Activated CD8-positive, alpha-beta T cell treated with anti-CD3 and anti-CD28 coated beads for 36 hours (primary cell): ENCODE measurements around the gene CIDEB. TPM values are rescaled to one million over a fixed set of nuclear protein-coding genes. Genes with fewer than 3 reads are reported as not detected.

Experiments used
- ATAC-seq: fragments of 200-7000 bp; cut with Tn5 transposase; one replicate; pipeline ENCODE4 v1.10.0; 2021; ENCODE audit warnings: mild to moderate bottlenecking, moderate library complexity
- CTCF ChIA-PET: fragments of 350-600 bp; sonication (Branson Sonifier 250); formaldehyde crosslinking; loops from one replicate; lab custom pipeline; 2021; ENCODE audit warnings: antibody characterized with exemption; lab: Charles Lee
- POLR2A ChIA-PET: fragments of 350-600 bp; sonication (Branson Sonifier 250); formaldehyde crosslinking; loops from one replicate; lab custom pipeline; 2021; ENCODE audit warnings: antibody characterized with exemption; lab: Charles Lee
- DNase-seq: peaks from one replicate; pipeline ENCODE4 v3.0.0-alpha.2; 2020
- H3K27ac Mint-ChIP-seq: one replicate; pipeline ENCODE4 v1.8.0; 2021; ENCODE audit warnings: mild to moderate bottlenecking, mixed read lengths
- H3K27me3 Mint-ChIP-seq: one replicate; pipeline ENCODE4 v1.8.0; 2021; ENCODE audit warnings: mixed read lengths
- H3K36me3 Mint-ChIP-seq: one replicate; pipeline ENCODE4 v1.8.0; 2021; ENCODE audit warnings: low read depth, mixed read lengths
- H3K4me1 Mint-ChIP-seq: one replicate; pipeline ENCODE4 v1.8.0; 2021; ENCODE audit warnings: low read depth, mixed read lengths
- H3K4me3 Mint-ChIP-seq: one replicate; pipeline ENCODE4 v1.8.0; 2021; ENCODE audit warnings: mild to moderate bottlenecking, moderate library complexity, mixed read lengths
- H3K9me3 Mint-ChIP-seq: one replicate; pipeline ENCODE4 v1.8.0; 2021; ENCODE audit warnings: mixed read lengths
- CTCF ChIP-seq: fragments of 200-600 bp; IDR thresholded peaks from one replicate; pipeline ENCODE4 v1.8.0; 2022; ENCODE audit warnings: antibody characterized with exemption, mild to moderate bottlenecking
- intact Hi-C: fragments of 100-400 bp; cut with micrococcal nuclease; formaldehyde crosslinking; loops from one replicate; pipeline ENCODE4 v1.10.0; 2022
- total RNA-seq, 2 experiments: library from RNA; stranded (reverse); gene quantifications; one replicate each; pipeline ENCODE4 v1.2.3, GENCODE V29; 2021

CIDEB gene
- total RNA-seq, 2 experiments from 2014 or later: 12.1 to 13.6 TPM

- peaks cover 66% of the 10 kb centered on the region for H3K4me1 Mint-ChIP-seq
- H3K4me3 Mint-ChIP-seq: peak overlapping the region; percentile 58
- ATAC-seq (no peak), DNase-seq (no peak)
- ChIA-PET CTCF (interaction anchor here (1.2 to 28.2 kb wide), 8 partner anchors 10 to 125 kb away, joined by 3 to 873 read pairs (median 38); partner anchors contain the start of genes ADCY4, DHRS1, GMPR2 and KHNYN), POLR2A (interaction anchor here (1.0 to 5.3 kb wide), 12 partner anchors 12 to 130 kb away, joined by 3 to 54 read pairs (median 4); partner anchors contain the start of genes CBLN3, CHMP4A, DHRS1 and KHNYN)
- TF ChIP-seq CTCF: no peak
- peak overlapping the region; percentile 81 for H3K27ac Mint-ChIP-seq
- H3K9me3 Mint-ChIP-seq: no peaks in the 10 kb centered on the region
- H3K36me3 Mint-ChIP-seq: peaks cover 27% of the 10 kb centered on the region
- no peaks in the 10 kb centered on the region for H3K27me3 Mint-ChIP-seq
- intact Hi-C loops: no loop called here
These were observed 4.2 kb upstream of the CIDEB start for GRCh38 chr14:24311837-24312615.

GRCh38 chr14:24310646-24311604, 3.1 kb upstream of the CIDEB start, which contains the start of gene LTB4R:
Gene LTB4R (plus strand): TSS chr14:24311502. CDS start chr14:24315652, 4,150 bp downstream.
- ChIA-PET POLR2A (interaction anchor here (0.7 to 5.3 kb wide), 19 partner anchors 11 to 131 kb away, joined by 3 to 54 read pairs (median 4); partner anchors contain the start of genes CBLN3, CHMP4A, DHRS1 and GMPR2), CTCF (interaction anchor here (0.8 to 28.2 kb wide), 13 partner anchors 8 to 126 kb away, joined by 3 to 873 read pairs (median 34); partner anchors contain the start of genes ADCY4, DHRS1, GMPR2 and KHNYN)
- intact Hi-C loops: no loop called here
- DNase-seq (peak; percentile 74), ATAC-seq (peak; percentile 87)
- Mint-ChIP-seq H3K4me3 (peak within 1 kb of the TSS; percentile 58), H3K36me3 (peaks cover 35% of the 10 kb centered on the region), H3K4me1 (peaks cover 66% of the 10 kb centered on the region), H3K9me3 (no peaks in the 10 kb centered on the region), H3K27me3 (no peaks in the 10 kb centered on the region), H3K27ac (peak within 1 kb of the TSS; percentile 81)
- TF ChIP-seq CTCF: peak; percentile 63

- intact Hi-C loops: no loop called here
- peak overlapping the region; percentile 51 for H3K27ac Mint-ChIP-seq
- POLR2A ChIA-PET: interaction anchor here (1.0 to 5.3 kb wide), 9 partner anchors 10 to 127 kb away, joined by 3 to 54 read pairs (median 6); partner anchors contain the start of genes CBLN3, DHRS1, GMPR2 and KHNYN
- H3K9me3 Mint-ChIP-seq: no peaks in the 10 kb centered on the region
- H3K4me1 Mint-ChIP-seq: peaks cover 61% of the 10 kb centered on the region
- no peaks in the 10 kb centered on the region for H3K27me3 Mint-ChIP-seq
- peak overlapping the region; percentile 58 for H3K4me3 Mint-ChIP-seq
- peaks cover 39% of the 10 kb centered on the region for H3K36me3 Mint-ChIP-seq
- no peak for TF ChIP-seq CTCF
- no peak for ATAC-seq
- DNase-seq: no peak
- CTCF ChIA-PET: interaction anchor here (0.8 to 28.2 kb wide), 14 partner anchors 9 to 127 kb away, joined by 3 to 873 read pairs (median 26); partner anchors contain the start of genes ADCY4, DHRS1, GMPR2 and KHNYN
These were observed 2.5 kb upstream of the CIDEB start for GRCh38 chr14:24310265-24310645.

- ATAC-seq (no peak), DNase-seq (no peak)
- Mint-ChIP-seq H3K27me3 (no peaks in the 10 kb centered on the region), H3K36me3 (peaks cover 44% of the 10 kb centered on the region), H3K27ac (peak within 1 kb of the TSS; percentile 51), H3K9me3 (no peaks in the 10 kb centered on the region), H3K4me1 (peaks cover 55% of the 10 kb centered on the region), H3K4me3 (peak within 1 kb of the TSS; percentile 58)
- no peak for TF ChIP-seq CTCF
- intact Hi-C loops: no loop called here
- ChIA-PET CTCF (interaction anchor here (0.8 to 28.2 kb wide), 20 partner anchors 10 to 134 kb away, joined by 3 to 873 read pairs (median 22); partner anchors contain the start of genes ADCY4, CBLN3, DHRS1 and GMPR2), POLR2A (interaction anchor here (1.0 to 5.3 kb wide), 10 partner anchors 9 to 128 kb away, joined by 3 to 54 read pairs (median 5); partner anchors contain the start of genes CBLN3, DHRS1, GMPR2 and KHNYN)
These were observed 1.9 kb upstream of the CIDEB start, which contains the start of gene LTB4R2 for GRCh38 chr14:24309538-24310264. Gene LTB4R2 (plus strand): TSS chr14:24310140. CDS start chr14:24310665, 525 bp downstream.
